ENCODE data around the gene GALNT2. TPM values are rescaled to one million over a fixed set of nuclear protein-coding genes. Genes with fewer than 3 reads are reported as not detected.

Gene GALNT2
- total RNA-seq, 1 donor from 2014 or later: 67.9 TPM

DNA sequence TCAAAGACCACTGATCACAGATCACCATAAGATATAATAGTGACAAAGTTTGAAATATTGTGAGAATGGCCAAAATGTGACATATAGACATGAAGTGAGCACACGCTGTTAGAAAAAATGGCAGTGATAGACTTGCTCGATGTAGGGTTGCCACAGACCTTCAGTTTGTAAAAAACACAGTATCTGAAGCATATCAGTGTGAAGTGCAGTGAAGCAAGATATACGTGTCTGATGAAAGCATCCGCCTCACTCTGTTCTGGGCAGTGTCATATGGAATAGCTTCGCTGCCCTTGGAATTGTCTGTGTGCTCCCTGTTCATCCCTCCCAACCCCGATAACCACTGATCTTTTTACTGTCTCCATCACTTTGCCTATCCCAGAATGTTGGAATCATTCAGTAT, 50.7 kb downstream of the GALNT2 start:
- Mint-ChIP-seq H3K36me3 (ENCODE audit: low read depth) (peaks cover 41% of the 10 kb centered on the region), H3K9me3 (no peaks in the 10 kb centered on the region), H3K27ac (no peak overlapping the region), H3K27me3 (ENCODE audit: insufficient read depth) (no peaks in the 10 kb centered on the region), H3K4me1 (ENCODE audit: low read depth) (peaks cover 58% of the 10 kb centered on the region), H3K4me3 (no peak overlapping the region)
- DNase-seq (ENCODE audit: low spot score): no peak
- intact Hi-C loops (cut with micrococcal nuclease): no loop called here

DNA sequence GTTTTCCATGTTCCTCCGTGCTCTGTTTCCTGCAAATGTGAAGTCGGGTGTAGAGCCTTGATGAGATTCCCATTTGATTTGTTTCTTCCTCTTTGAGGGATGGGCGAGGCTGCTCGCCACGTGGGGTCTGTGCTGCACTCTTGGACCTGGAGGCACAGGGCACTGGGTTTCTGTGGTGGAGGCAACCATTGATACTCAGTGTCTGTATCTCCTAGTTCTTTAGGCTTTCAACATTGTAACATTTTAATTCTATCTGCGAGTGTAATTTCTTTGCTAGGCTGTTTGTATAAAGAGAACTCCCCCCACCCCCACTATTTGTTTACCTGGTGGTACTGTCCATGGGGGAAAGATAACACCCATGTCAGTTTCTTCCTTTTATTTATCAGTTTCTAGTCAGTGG, 52.3 kb downstream of the GALNT2 start:
- DNase-seq (ENCODE audit: low spot score): no peak
- H3K27me3 Mint-ChIP-seq (ENCODE audit: insufficient read depth): no peaks in the 10 kb centered on the region
- no peak overlapping the region for H3K4me3 Mint-ChIP-seq
- no peak overlapping the region for H3K27ac Mint-ChIP-seq
- no peaks in the 10 kb centered on the region for H3K9me3 Mint-ChIP-seq
- peaks cover 34% of the 10 kb centered on the region for H3K36me3 Mint-ChIP-seq (ENCODE audit: low read depth)
- H3K4me1 Mint-ChIP-seq (ENCODE audit: low read depth): peaks cover 64% of the 10 kb centered on the region
- intact Hi-C loops (cut with micrococcal nuclease): no loop called here

DNA sequence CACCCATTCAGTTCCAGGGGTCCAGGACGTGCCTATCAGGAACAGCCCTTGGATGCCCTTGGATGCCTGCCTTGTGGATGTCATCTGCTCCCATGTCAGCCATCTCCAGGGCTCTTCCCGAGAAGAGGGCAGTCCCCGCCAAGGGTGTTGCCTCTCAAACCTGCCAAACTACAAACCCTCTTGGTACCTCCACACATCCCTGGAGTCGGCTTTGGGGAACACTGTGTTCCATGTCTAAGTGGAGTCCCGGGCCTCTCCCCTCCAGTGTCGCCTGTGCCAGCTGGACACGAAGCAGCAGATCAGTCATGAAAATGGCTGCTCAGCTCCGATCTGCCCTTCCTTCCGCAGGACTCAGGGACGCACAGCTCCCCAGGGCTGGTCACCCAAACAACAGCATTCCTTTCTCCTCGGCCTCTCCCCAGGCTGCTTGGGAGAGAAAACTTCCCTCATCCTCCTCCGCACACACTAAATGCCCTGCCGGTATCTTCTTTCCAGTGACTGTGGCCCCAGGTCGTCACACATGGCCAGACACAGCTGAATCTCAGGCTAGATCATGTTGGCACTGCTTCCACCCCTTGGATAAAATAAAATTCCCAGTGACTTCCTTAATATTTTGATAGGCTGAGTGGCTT, 53.4 kb downstream of the GALNT2 start:
- H3K9me3 Mint-ChIP-seq: no peaks in the 10 kb centered on the region
- H3K36me3 Mint-ChIP-seq (ENCODE audit: low read depth): peaks cover 30% of the 10 kb centered on the region
- H3K4me3 Mint-ChIP-seq: no peak overlapping the region
- DNase-seq (ENCODE audit: low spot score): no peak
- H3K27me3 Mint-ChIP-seq (ENCODE audit: insufficient read depth): no peaks in the 10 kb centered on the region
- peaks cover 75% of the 10 kb centered on the region for H3K4me1 Mint-ChIP-seq (ENCODE audit: low read depth)
- H3K27ac Mint-ChIP-seq: no peak overlapping the region
- intact Hi-C loops (cut with micrococcal nuclease): no loop called here

DNA sequence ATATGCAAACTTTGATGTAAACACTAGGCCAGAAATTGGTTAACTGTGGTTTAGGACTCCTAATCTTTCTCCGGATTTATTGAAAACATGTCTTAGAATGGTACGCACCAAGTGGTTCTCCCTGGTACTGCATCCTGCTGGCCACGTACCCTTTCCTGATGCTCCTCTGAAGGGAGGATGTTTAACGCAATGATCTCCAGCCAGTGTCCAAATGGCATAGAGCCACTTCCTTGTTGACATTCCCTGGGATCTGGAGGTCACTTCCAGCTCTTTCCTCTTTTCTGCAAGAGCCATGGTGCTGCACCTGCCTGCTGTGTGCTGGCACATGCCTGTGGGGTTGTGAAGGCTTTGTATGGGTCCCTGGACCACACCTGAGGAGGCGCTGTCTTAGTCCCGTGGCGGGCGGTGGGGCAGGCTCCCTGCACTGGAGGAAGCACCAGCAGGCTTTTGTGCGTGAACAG, 53.9 kb downstream of the GALNT2 start:
- no peaks in the 10 kb centered on the region for H3K9me3 Mint-ChIP-seq
- peaks cover 28% of the 10 kb centered on the region for H3K36me3 Mint-ChIP-seq (ENCODE audit: low read depth)
- no peak overlapping the region for H3K27ac Mint-ChIP-seq
- intact Hi-C loops (cut with micrococcal nuclease): no loop called here
- H3K4me3 Mint-ChIP-seq: no peak overlapping the region
- peaks cover 76% of the 10 kb centered on the region for H3K4me1 Mint-ChIP-seq (ENCODE audit: low read depth)
- no peaks in the 10 kb centered on the region for H3K27me3 Mint-ChIP-seq (ENCODE audit: insufficient read depth)
- DNase-seq (ENCODE audit: low spot score): no peak

DNA sequence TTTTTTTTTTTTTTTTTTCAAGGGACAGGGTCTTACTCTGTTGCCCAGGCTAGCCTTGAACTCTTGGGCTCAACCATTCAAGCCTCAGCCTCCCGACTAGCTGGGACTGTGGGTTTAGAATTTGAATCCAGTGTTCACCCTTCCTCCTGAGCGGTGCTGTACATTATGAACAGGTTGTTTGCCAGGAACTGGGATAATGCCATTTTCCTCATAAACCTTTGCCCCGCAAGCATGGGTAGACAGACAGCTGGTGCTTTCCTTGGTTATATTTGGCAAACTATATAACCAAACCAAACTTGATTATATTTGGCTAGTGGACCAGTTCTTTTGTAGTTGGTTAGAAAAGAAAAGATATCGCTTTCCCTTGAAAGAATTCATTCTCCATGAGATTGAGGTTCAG, 54.9 kb downstream of the GALNT2 start:
- DNase-seq (ENCODE audit: low spot score): no peak
- Mint-ChIP-seq H3K4me3 (no peak overlapping the region), H3K36me3 (ENCODE audit: low read depth) (peaks cover 27% of the 10 kb centered on the region), H3K27me3 (ENCODE audit: insufficient read depth) (no peaks in the 10 kb centered on the region), H3K4me1 (ENCODE audit: low read depth) (peaks cover 76% of the 10 kb centered on the region), H3K27ac (no peak overlapping the region), H3K9me3 (no peaks in the 10 kb centered on the region)
- intact Hi-C loops (cut with micrococcal nuclease): no loop called here

DNA sequence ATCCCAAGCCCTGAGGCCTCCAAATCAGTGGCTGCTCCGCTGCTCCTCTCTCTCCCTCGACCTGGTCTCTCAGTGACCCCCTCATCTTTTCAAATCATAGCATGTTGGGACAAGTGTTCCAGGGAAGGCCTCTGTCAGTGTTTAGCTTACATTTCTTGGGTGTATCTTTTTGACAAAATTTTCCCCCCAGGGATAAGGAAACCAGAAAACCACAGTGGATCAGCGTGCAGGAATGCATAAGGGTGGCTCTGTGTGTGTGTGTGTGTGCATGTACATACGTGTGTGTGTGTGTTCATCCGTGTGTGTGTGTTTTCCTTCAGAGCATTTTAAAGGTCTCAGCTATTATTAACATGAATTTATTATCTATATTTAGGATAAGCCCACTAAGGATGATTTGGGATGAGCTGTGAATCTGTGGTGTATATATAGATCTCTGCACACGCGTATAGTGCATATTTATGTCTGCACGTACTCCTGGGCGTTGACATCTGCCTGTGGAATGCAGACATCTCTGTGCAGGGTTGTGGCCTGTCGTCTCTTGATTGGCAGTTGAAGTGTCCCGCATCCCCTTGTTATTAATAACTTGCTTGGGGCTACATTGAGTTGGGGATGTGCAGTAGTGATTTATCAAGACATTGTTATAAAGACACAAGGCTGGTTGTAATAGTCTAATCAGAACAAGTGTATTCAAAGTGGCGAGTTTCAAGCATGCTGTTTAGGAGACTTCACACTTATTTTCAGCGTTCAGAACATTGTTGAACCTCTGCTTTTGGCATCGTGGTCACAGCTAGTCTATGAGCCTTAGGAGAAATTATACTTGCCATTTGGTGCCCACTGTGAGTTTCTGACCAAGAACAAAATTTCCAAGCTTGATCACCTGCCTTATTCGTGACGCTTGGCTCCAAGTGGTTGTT, 55.6 kb downstream of the GALNT2 start:
- DNase-seq (ENCODE audit: low spot score): no peak
- Mint-ChIP-seq H3K9me3 (no peaks in the 10 kb centered on the region), H3K4me3 (peak overlapping the region; percentile 24), H3K36me3 (ENCODE audit: low read depth) (peaks cover 24% of the 10 kb centered on the region), H3K27me3 (ENCODE audit: insufficient read depth) (no peaks in the 10 kb centered on the region), H3K4me1 (ENCODE audit: low read depth) (peaks cover 76% of the 10 kb centered on the region), H3K27ac (no peak overlapping the region)
- intact Hi-C loops (cut with micrococcal nuclease): loop anchor here (1.0 kb wide), 3 partner anchors 12 to 38 kb away; no protein-coding TSS in a partner anchor

DNA sequence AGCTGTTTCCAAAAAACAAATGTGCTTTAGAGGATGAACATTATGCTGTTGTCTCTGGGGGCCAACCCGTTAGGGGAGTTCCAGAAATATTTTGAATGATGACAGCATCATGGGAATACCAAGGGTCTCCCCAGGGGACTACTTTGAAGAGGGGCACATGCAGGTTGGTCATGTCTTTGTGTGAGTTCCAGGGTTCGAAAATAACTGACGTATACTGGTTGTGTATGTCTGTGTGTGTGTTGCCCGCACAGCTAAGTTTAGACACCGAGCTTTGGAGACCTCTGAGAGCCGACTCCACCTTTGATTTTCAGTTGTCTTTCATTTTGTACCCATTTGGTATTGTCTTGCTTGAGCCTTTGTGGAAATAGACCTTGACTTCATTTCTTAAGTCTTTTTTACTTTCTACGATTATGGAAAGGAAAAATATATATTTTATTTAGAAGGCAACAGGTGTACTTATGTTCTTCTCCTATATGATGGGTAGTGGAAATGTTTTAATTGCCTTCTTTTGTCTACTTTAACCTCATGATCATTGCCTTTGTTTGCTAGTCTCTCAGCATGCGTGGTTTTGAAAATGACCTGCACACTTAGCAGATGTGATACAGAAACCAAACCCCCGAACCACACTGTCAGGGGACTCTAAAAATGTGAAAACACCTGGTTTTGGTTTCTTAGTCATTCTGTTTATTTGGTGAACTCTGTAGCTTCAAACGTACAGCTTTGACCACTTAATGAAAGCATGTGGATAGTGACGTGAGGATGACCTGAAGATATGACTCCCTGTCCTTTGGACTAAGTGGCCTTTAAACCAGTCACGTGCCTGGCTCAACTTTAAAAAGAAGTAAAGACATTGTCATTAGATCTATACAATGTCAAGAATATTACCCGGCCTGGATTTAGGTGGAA, 56.5 kb downstream of the GALNT2 start:
- peak overlapping the region; percentile 45 for H3K4me3 Mint-ChIP-seq
- H3K9me3 Mint-ChIP-seq: no peaks in the 10 kb centered on the region
- peaks cover 19% of the 10 kb centered on the region for H3K36me3 Mint-ChIP-seq (ENCODE audit: low read depth)
- peaks cover 68% of the 10 kb centered on the region for H3K4me1 Mint-ChIP-seq (ENCODE audit: low read depth)
- peak overlapping the region; percentile 73 for H3K27ac Mint-ChIP-seq
- intact Hi-C loops (cut with micrococcal nuclease): loop anchor here (1.0 kb wide), 3 partner anchors 13 to 39 kb away; no protein-coding TSS in a partner anchor
- peak; percentile 47 for DNase-seq (ENCODE audit: low spot score)
- no peaks in the 10 kb centered on the region for H3K27me3 Mint-ChIP-seq (ENCODE audit: insufficient read depth)

DNA sequence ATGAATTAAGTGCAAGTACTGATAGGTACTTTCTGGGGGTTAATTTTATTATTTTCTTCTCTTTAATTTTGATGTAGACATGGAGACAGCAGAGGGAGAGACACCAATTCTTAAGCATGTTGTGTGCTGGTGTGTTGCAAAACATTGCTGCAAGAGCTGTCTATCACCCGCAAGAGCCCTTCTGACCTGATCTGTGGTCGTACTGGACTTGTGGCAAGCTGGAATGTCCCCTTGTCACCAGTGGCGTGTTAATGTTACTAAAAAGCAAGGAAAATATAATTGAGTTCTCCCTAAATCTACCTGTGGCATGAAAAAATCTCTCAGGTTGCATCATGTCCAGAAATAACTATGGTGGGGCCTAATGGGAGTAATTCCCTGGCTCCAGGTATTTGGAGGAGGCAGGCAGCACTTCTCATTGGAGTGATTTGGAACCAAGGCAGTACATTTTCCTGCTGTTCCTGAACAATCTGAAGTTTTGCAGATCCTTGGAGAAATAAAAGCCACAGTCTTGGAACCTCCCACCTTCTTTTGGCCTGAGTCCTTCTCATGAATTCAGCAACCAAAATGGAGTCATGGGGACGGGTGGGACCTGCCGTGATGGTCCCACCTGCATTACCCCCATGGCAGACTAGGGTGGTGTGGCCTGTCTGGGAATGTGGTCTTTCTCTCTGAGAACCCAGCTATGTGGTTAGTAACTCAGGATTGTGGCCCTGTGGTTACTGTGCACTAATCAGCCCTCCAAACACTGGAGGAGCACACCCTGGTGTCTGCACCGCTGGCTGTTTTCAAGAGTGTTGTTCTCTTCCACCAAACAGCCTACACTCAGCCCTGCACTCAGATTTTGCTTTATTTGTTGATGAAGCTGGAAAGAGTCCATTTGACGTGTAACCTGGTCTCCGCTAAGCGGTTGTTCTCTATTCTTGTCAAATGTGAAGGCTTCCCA, 57.4 kb downstream of the GALNT2 start:
- no peak for DNase-seq (ENCODE audit: low spot score)
- peak overlapping the region; percentile 45 for H3K4me3 Mint-ChIP-seq
- no peaks in the 10 kb centered on the region for H3K27me3 Mint-ChIP-seq (ENCODE audit: insufficient read depth)
- peak overlapping the region; percentile 89 for H3K27ac Mint-ChIP-seq
- intact Hi-C loops (cut with micrococcal nuclease): no loop called here
- H3K9me3 Mint-ChIP-seq: no peaks in the 10 kb centered on the region
- H3K36me3 Mint-ChIP-seq (ENCODE audit: low read depth): peaks cover 19% of the 10 kb centered on the region
- H3K4me1 Mint-ChIP-seq (ENCODE audit: low read depth): peaks cover 74% of the 10 kb centered on the region

DNA sequence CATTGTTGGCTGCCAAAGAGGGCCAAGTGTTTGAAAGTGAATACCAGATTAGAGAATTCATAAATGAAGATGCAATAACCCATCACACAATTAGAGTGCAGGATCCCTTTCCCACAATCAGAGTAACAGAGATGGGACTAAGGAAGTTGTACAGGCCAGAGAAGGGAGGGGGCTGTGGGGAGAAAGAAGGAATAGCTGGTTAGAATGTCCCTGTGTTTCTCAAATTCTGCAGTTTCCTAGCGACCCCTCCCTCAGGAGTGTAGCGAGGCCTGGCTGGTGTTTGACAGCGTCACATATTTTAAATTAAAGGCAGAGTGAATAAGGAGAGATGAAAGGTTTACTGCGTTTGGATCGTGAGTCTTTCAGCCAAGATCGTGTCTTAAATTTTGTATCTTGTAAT, 58.1 kb downstream of the GALNT2 start:
- Mint-ChIP-seq H3K27ac (peak overlapping the region; percentile 89), H3K4me1 (ENCODE audit: low read depth) (peaks cover 78% of the 10 kb centered on the region), H3K27me3 (ENCODE audit: insufficient read depth) (no peaks in the 10 kb centered on the region), H3K9me3 (no peaks in the 10 kb centered on the region), H3K36me3 (ENCODE audit: low read depth) (peaks cover 19% of the 10 kb centered on the region), H3K4me3 (peak overlapping the region; percentile 8)
- intact Hi-C loops (cut with micrococcal nuclease): no loop called here
- no peak for DNase-seq (ENCODE audit: low spot score)

DNA sequence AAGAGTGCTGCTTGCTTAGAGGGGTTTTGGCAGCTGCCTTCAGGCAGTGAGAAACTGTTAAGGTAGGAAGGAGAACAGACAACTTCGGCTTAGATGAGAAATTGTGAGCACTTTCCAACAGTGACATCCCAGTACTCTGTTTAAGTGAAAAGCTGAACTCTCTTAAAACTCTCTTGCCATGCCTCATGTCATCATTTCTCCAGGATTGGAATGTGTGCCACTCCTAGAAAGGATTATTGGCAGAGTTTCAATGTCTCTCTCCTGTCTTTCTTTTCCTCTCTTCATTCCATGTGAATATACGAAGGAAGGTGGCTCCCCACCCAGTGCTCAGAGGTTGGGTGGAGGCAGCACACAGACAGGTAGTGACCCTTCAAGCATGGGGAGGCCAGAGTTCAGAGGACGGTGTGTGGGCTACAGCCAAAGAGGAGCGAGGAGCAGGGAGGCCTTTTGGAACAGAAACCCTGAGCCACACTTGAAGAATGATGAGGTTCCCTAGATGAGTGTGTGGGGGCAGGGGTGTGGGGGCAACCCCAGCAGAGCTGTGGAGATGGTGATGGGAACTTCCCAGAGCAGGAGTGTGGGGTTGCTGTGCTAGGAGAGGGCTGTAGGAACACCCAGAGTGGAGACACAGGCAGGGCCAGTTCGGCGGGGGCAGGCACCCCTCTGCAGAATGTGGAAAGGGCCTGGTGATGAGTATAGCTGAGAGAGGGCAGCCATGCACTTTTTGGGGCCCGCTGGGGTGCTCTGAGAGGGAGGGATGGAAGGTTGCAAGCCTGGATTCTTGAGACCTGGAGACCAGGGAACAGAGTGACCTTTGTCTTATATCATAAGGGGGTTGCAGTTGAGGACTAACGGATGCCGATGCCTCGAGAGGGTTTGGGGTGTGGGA, 58.8 kb downstream of the GALNT2 start:
- no peaks in the 10 kb centered on the region for H3K9me3 Mint-ChIP-seq
- no peak for DNase-seq (ENCODE audit: low spot score)
- H3K4me1 Mint-ChIP-seq (ENCODE audit: low read depth): peaks cover 74% of the 10 kb centered on the region
- no peaks in the 10 kb centered on the region for H3K27me3 Mint-ChIP-seq (ENCODE audit: insufficient read depth)
- peak overlapping the region; percentile 89 for H3K27ac Mint-ChIP-seq
- intact Hi-C loops (cut with micrococcal nuclease): loop anchor here (1.0 to 2.0 kb wide), 2 partner anchors 41 to 114 kb away; no protein-coding TSS in a partner anchor
- H3K36me3 Mint-ChIP-seq (ENCODE audit: low read depth): peaks cover 14% of the 10 kb centered on the region
- peak overlapping the region; percentile 56 for H3K4me3 Mint-ChIP-seq

DNA sequence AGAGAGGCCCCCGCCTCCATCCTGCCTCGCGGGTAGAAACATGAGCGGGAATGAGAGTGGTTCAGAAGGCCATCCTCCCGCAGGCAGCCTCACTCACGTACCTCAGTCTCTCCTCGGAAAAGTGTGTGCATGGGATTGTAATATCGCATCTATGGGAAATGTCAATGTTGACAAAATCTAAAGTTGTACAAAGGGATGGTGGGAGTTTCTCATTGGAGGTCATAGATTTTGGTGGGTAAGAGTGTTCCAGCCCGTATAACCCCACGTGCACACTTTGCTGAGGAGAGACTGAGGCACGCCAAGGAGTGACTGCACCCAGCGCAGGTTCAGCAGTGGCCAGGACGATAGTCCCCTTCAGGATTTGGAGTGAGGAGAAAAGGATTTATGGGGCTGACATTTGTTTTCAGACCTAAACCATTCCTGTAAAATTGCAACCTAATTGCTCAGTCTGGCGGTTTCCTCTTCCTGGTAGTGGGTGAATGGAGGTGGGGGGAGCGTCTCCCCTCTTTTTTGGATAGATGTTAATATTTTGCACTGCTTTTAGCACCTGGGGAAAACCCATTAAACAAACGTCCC, 59.6 kb downstream of the GALNT2 start:
- Mint-ChIP-seq H3K27ac (peak overlapping the region; percentile 89), H3K36me3 (ENCODE audit: low read depth) (peaks cover 13% of the 10 kb centered on the region), H3K4me3 (peak overlapping the region; percentile 60), H3K4me1 (ENCODE audit: low read depth) (peaks cover 67% of the 10 kb centered on the region), H3K27me3 (ENCODE audit: insufficient read depth) (no peaks in the 10 kb centered on the region), H3K9me3 (no peaks in the 10 kb centered on the region)
- DNase-seq (ENCODE audit: low spot score): no peak
- intact Hi-C loops (cut with micrococcal nuclease): loop anchor here (1.0 to 2.0 kb wide), 5 partner anchors 40 to 114 kb away; partner anchors contain the start of gene GALNT2
